KMS-11 (cell line): ENCODE measurements around the gene VIT.

Experiments used
- H2AFZ ChIP-seq: fragments of 200-600 bp; sonication (generic); 2 replicates; pipeline ENCODE4 v1.6.1; 2016; ENCODE audit warnings: antibody characterized with exemption, mixed run types, low read depth
- H3K27ac ChIP-seq: fragments of 200-600 bp; sonication (generic); 2 replicates; pipeline ENCODE4 v1.6.1; 2016; ENCODE audit warnings: mild to moderate bottlenecking, mixed run types
- H3K27me3 ChIP-seq: fragments of 200-600 bp; sonication (generic); 2 replicates; pipeline ENCODE4 v1.6.1; 2017; ENCODE audit warnings: mild to moderate bottlenecking, low read depth, mixed run types, moderate library complexity; ENCODE audit not compliant: insufficient read depth
- H3K36me3 ChIP-seq: fragments of 200-600 bp; sonication (generic); 2 replicates; pipeline ENCODE4 v1.6.1; 2017; ENCODE audit warnings: mild to moderate bottlenecking, mixed run types; ENCODE audit not compliant: insufficient read depth
- H3K4me1 ChIP-seq: fragments of 200-600 bp; sonication (generic); 2 replicates; pipeline ENCODE4 v1.6.1; 2016; ENCODE audit warnings: mild to moderate bottlenecking, low read depth, mixed run types; ENCODE audit not compliant: poor library complexity, severe bottlenecking
- H3K4me2 ChIP-seq: fragments of 200-600 bp; sonication (generic); 2 replicates; pipeline ENCODE4 v1.7.0; 2016; ENCODE audit warnings: mild to moderate bottlenecking, mixed run types
- H3K4me3 ChIP-seq: fragments of 200-600 bp; sonication (generic); IDR thresholded peaks from 2 replicates; pipeline ENCODE4 v1.6.1; 2017; ENCODE audit warnings: low read depth, low read length, mixed read lengths; ENCODE audit not compliant: insufficient read depth
- H3K79me2 ChIP-seq: fragments of 200-600 bp; sonication (generic); 2 replicates; pipeline ENCODE4 v1.6.1; 2016; ENCODE audit warnings: low read depth, mixed run types; ENCODE audit not compliant: insufficient read depth
- H3K9ac ChIP-seq: fragments of 200-600 bp; sonication (generic); 2 replicates; pipeline ENCODE4 v1.6.1; 2016; ENCODE audit warnings: mild to moderate bottlenecking, mixed run types
- H4K20me1 ChIP-seq: fragments of 200-600 bp; sonication (generic); 2 replicates; pipeline ENCODE4 v1.6.1; 2016; ENCODE audit warnings: mild to moderate bottlenecking, mixed run types; ENCODE audit not compliant: insufficient read depth
- CTCF ChIP-seq: fragments of 200-600 bp; sonication (generic); conservative IDR thresholded peaks from 2 replicates; pipeline ENCODE4 v1.6.1; 2017; ENCODE audit warnings: low read depth, mild to moderate bottlenecking, antibody characterized with exemption, low read length, moderate library complexity, mixed read lengths

VIT gene

DNA sequence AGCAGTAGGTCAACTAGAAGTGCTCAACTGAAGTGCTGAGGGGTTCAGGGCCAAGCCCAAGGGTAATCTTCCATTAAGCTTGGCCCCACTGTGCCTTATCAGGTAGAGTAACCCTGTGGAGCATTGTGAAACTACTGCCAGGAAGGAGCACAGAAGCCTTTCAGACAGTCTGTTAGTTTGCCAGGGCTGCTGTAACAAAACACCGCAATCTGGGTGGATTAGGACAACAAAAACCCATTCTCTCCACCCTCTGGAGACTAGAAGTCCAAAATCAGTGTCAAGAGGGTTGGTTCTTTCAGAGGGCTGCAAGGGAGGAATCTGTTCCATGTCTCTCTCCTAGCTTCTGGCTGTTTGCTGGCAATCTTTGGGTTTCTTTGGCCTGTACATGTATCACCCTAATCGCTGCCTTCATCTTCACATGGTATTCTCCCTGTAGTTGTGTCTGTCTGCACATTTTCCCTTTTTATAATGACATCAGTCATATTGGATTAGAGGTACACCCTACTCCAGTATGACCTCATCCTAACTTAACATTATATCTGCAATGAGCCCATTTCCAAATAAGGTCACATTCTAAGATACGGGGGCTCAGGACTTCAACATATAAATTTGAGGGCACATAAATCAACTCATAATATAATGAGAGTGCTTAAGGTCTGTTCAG lies 21.2 kb downstream of the VIT start:
- Histone ChIP-seq H3K4me3 (no peak overlapping the region), H2AFZ (no peak overlapping the region), H3K27me3 (no peaks in the 10 kb centered on the region), H3K4me1 (no peaks in the 10 kb centered on the region), H3K79me2 (no peaks in the 10 kb centered on the region), H3K36me3 (no peaks in the 10 kb centered on the region), H4K20me1 (no peaks in the 10 kb centered on the region), H3K4me2 (no peak overlapping the region), H3K9ac (no peak overlapping the region), H3K27ac (no peak overlapping the region)
- TF ChIP-seq CTCF: no peak

GRCh38 chr2:36727550-36727949 lies 31.0 kb downstream of the VIT start:
- no peaks in the 10 kb centered on the region for H3K36me3 ChIP-seq
- no peak overlapping the region for H3K4me2 ChIP-seq
- no peaks in the 10 kb centered on the region for H3K4me1 ChIP-seq
- no peak overlapping the region for H3K27ac ChIP-seq
- no peak overlapping the region for H2AFZ ChIP-seq
- no peak overlapping the region for H3K9ac ChIP-seq
- no peak for TF ChIP-seq CTCF
- no peaks in the 10 kb centered on the region for H3K27me3 ChIP-seq
- H3K4me3 ChIP-seq: no peak overlapping the region
- no peaks in the 10 kb centered on the region for H4K20me1 ChIP-seq
- H3K79me2 ChIP-seq: no peaks in the 10 kb centered on the region

DNA sequence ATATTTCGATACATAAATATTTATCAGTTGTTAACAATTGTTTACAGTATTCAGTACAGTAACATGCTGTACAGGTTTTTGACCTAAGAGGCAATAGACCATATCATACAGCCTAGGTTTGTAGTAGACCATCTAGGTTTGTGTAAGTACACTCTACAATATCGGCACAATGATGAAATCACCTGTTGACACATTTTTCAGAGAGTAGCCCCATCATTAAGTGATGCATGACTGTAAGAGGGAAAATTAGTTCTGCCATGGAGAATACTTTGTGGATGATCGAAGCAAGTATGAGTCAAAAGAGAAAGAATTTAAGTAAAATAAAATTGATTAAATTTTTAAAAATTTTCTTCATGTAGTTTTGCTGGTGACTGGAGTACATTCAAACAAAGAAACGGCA lies 32.6 kb downstream of the VIT start:
- Histone ChIP-seq H3K9ac (no peak overlapping the region), H3K4me1 (no peaks in the 10 kb centered on the region), H4K20me1 (no peaks in the 10 kb centered on the region), H3K27me3 (no peaks in the 10 kb centered on the region), H3K4me3 (no peak overlapping the region), H3K36me3 (no peaks in the 10 kb centered on the region), H2AFZ (no peak overlapping the region), H3K4me2 (no peak overlapping the region), H3K27ac (no peak overlapping the region), H3K79me2 (no peaks in the 10 kb centered on the region)
- no peak for TF ChIP-seq CTCF

GRCh38 chr2:36731941-36732672 lies 35.6 kb downstream of the VIT start:
- H3K4me1 ChIP-seq: no peaks in the 10 kb centered on the region
- H3K27ac ChIP-seq: no peak overlapping the region
- no peak overlapping the region for H3K4me3 ChIP-seq
- no peaks in the 10 kb centered on the region for H3K27me3 ChIP-seq
- no peak overlapping the region for H2AFZ ChIP-seq
- no peak overlapping the region for H3K9ac ChIP-seq
- TF ChIP-seq CTCF: no peak
- no peaks in the 10 kb centered on the region for H3K79me2 ChIP-seq
- no peaks in the 10 kb centered on the region for H4K20me1 ChIP-seq
- H3K4me2 ChIP-seq: no peak overlapping the region
- no peaks in the 10 kb centered on the region for H3K36me3 ChIP-seq
